Umbilical cord (tissue), 2 donors: ENCODE measurements around the gene ARHGEF40. TPM values are rescaled to one million over a fixed set of nuclear protein-coding genes. Genes with fewer than 3 reads are reported as not detected.
A peak's percentile ranks its signal among the peaks of the same experiment; 100 is the strongest.

Experiments used
- DNase-seq: peaks from one replicate; pipeline ENCODE4 v3.0.0-alpha.2; 2015; ENCODE audit warnings: low spot score
- total RNA-seq: library from RNA; depleted of rRNA; stranded (reverse); fragments of >200 nt; gene quantifications from one replicate; pipeline ENCODE4 v1.2.3, GENCODE V29; 2014; ENCODE audit warnings: low replicate concordance; ENCODE audit not compliant: insufficient read depth

The ARHGEF40 gene
- total RNA-seq, 1 donor from 2014 or later, result 63.8 TPM

DNA sequence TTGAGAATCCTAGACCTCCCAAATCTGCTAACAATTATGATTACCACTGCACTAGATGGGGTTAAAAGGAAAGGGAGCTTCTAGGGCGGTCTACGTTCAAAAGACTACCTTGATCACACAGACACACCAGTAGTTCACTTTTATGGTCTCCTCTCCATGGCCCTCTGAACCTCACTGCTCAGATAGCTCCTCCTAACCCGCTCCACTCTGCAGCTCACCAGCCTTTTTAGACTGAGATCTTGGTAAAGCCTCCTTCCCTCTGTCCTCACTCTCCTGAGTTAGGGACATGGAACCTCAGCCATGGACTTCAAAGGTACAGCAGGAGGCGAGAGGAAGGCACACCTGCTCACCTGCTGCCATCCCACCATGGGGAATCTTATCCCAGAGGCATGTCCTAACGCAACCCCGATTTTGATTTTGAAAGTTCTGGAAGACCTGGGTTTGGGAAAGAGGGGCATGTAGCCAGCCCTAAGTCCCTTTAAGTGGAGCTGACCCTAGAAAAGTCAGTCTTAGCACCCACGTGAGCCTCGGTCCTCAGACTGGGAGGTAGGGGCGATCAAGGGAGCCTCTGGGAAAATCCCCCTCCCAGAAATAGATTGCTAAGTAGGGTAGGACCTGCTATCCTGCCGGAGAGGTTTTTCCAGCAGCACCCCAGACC is 27.0 kb downstream of the ARHGEF40 start:
- no peak for DNase-seq

- no peak for DNase-seq
Observed at GRCh38 chr14:21097636-21098075, 27.6 kb downstream of the ARHGEF40 start.

DNA sequence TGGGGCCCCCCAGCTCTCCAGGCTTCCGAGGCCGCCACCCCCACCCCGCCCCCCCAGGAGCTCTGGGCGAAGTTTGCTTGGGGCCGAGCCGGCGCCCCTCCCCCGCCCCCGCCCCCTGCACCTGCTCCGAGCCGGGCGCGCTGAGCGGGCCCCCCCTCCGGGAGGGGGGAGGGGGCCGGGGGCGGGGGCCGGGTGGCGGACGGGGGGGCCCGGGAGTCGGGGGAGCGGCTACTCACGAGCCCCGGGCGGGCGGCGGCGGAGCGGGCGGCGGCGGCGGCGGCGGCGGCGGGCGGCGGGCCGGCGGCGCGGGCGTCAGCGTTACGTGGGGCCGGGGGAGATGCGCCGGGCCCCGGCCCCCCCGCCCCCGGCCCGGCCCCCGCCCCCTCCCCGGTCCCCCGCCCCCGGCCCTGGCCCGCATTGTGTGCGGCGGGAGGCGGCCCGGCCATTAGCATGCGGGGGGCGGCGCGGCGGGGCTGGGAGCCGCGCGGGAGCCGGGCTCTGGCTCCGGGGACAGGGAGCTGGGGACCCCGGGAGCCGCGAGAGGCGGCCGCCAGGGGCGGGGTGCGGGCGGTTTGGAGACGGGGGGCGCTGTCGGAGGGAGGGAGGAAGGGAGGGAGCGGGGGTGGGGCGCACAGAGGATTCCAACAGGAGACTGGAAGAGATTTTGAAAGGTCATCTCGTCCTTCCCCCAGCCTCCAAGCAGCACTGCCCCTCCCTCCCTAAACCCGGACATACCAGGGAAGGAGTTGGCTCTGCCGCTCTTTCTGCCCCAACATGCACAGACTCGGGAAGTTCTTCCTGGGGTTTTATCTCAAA is 28.2 kb downstream of the ARHGEF40 start, which contains the start of gene ZNF219:
TSS of gene ZNF219 (minus strand) at position 580 of the 816 bp plus-strand sequence. CDS start 5,064 bp downstream, outside the sequence.
- DNase-seq, result peak; percentile 90

DNA sequence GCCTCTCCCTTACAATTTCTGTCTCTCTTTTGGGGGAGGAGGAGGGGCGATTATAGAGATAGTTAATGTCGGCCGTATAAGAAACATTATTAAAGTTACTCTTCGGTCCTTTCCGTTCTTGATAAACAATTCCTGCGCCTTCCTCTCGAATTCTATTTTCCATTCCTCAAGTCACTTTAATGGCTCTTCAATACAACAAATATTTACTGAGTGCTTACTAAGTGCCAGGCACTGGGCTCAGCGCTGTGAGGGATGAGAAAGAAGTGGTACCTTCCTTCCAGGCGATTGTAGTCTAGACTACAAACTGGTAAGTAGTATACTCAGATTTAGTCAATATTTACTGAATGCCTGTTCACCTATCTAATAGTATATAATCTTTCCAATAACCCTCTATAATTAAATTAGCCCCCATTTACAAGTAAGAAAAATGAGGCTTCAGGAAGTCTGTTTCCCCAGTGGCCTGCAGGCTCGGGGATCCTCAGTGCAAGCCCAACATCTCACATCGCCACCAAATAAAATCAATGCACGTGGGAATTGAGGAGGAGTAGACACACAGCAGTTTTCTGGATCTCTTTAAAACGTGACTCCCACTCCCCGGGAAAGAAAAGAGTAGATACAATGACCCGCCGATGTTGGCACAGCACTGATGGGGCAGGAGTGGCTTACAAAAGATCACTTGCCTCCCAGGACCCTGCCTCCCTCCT is 28.9 kb downstream of the ARHGEF40 start:
- no peak for DNase-seq

GRCh38 chr14:21099596-21099985 is 29.5 kb downstream of the ARHGEF40 start:
- no peak for DNase-seq

DNA sequence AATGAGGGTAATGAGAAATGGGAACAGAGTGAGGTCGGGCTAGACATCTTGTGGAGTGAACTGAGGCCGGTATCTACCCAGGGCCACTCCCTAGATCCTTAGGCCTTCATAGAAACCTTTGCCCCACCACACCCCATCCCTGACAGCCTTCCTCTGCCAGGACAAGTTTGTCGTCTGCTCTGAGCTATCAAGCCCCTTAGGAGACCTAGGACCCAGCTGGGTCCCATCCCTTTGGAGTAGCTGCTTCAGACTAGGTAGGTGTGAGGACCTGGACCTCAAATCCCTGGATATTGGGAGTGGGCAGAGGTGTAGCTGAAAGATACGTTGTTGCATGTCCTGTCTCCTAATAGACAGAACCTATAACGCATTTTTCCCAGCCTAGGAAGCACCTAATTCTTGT is 30.8 kb downstream of the ARHGEF40 start, which contains the start of gene TMEM253:
TSS of gene TMEM253 (plus strand) at position 136 of the 400 bp plus-strand sequence. CDS start 278 bp downstream, outside the sequence.
- DNase-seq, result no peak

DNA sequence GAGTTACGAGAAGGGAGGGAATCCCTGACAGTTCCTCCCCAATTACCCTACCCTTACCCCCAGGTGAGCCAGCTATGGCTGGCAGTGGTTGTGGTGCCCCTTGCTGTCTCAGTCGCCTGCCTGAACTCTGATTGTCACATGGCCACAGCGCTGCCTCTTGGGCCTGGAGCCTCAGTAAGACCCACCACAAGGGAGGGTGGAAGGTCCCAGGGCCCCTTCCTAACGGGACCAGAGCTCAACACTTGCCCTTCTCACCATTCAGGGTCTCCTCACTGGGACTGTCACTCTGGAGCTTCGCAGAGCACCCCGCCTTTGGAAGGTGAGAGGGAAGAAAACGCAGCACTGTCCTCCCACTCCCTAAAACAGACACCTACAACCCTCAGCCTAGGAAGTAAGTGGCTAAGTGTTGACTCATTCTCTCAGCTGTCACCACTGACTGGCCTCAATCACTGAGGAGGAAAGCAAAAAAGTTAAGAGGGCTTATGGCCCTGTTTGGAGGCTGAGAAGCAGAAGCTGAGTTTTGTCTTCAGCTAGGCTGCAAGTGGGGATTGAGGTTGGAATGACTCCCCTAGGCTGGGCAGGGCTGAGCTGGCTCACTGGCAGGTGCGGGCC is 31.8 kb downstream of the ARHGEF40 start:
- DNase-seq, result no peak

GRCh38 chr14:21102521-21103410 is 32.7 kb downstream of the ARHGEF40 start:
- DNase-seq, result no peak

- no peak for DNase-seq
Observed at GRCh38 chr14:21103411-21103709, 33.3 kb downstream of the ARHGEF40 start.

DNA sequence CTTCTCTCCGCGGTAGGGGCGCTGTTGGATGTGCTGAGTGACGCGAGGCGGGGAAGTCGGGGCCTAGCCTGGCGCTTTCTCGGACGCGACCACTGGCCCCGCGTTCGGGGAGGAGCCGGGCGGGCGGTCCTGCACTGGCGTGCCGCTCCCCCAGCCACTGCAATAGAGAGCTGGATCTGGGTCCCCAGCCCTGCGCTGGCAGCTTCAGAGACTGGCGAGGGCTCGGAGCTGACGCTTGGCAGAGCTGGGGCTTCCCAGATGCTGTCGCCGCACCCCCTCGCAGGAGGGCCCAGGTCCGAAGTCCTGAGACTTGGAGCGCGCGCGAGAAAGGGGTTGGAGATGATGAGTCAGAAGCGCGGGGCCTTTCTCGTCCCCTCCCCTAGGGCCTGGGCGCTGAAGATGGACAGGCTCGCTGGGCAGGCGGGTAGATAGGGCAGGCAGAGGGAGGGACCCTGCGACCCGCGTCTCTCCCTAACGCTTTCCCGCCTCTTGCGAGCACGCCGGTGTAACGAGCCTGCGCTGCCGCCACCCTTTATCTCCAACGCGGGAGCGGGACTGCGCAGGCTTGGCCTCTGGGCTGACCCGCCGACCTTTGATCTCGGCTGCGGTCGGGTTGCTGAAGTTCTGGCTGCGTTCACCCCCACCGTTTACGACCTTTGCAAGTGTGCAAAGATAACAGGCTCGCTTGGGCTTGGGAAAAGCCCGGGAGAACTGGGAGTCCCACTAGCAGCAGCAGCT is 33.8 kb downstream of the ARHGEF40 start:
- peak; percentile 99 for DNase-seq

DNA sequence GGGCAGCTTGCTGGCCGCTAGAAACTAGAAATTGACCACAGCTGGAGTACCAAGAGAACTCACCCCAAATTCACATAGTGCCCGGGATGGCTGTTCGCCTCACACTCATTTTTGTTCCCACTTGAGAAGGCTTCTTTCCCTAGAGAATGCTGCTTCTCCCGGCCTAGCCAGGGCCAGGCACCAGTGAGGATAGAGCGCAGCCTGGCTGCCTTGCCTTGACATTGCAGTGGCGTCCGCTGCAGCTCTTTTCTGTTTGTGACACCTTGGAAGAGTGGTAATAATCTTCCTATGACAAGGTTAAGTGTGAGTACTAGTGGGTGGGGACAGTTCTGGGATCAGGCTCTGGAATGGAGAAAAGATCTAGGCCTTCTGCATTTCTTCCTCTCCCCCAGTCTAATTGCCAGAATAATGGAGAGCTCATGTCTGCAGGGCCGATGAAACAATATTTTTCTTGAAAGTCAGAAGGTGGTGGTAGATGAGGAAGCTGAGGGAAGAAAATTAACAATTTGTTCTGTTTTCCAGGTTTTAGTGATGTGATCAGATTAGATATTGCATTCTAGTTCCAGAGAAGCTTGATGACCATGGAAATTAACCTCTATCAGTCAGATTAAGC is 34.5 kb downstream of the ARHGEF40 start:
- peak; percentile 88 for DNase-seq

DNA sequence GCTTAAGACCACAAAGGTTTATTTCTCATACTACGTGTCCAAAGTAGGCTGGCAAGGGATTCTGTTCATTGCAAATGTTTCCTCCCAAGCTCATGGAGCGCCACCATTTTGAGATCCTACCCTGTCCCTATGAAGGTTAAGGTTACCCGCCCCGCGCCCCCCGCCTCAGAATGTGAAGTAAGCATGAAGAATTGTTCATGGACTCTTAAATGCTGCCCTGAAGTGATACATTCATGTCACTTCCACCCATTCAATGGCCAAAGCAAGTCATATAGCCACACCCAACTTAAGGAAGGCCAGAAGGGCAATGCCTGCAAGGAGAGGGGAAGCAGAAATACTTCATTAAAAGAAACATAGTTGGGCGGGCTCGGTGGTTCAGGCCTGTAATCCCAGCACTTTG is 35.0 kb downstream of the ARHGEF40 start:
- DNase-seq, result no peak

- no peak for DNase-seq
Observed at GRCh38 chr14:21106176-21106497, 36.0 kb downstream of the ARHGEF40 start.

DNA sequence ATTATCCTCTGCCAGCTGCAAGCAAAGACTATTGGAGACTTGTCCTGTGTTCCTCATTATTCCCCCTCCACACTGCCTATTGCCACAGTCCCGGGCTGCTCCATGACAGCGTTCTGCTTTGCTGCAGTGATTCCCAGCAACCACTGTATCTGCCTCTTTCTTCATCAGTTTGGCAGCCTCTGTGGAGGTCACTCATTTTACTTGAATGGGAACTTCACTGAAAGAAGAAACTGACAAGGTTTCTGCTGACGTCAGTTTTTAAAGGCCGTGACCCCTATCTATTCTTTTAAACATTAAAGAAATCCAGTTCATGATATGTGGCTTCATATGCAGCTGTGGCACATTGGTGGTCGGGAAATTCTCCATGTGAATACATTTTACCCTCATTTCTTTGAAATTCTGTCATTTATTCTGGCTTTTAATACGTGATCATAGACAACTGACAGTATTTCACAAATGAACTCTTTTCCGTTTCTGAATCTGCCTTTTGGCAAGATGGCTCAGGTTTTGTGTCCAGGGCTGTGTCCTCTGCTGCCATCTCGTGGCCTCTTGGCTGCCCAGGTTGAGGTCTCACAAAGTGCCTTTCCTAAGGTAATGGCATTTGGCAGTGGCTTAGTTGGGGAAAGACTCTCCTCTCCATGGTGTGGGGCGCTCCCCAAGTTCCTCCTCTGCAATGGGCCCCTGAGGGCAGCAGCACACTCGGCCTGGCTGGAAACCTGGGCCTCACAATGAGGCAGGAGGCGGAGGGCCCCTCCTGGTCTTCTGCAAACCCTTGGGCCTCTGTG is 36.6 kb downstream of the ARHGEF40 start:
- peak; percentile 86 for DNase-seq

GRCh38 chr14:21107283-21107800 is 37.2 kb downstream of the ARHGEF40 start:
- no peak for DNase-seq

- no peak for DNase-seq
Observed at GRCh38 chr14:21108791-21109190, 38.7 kb downstream of the ARHGEF40 start.

DNA sequence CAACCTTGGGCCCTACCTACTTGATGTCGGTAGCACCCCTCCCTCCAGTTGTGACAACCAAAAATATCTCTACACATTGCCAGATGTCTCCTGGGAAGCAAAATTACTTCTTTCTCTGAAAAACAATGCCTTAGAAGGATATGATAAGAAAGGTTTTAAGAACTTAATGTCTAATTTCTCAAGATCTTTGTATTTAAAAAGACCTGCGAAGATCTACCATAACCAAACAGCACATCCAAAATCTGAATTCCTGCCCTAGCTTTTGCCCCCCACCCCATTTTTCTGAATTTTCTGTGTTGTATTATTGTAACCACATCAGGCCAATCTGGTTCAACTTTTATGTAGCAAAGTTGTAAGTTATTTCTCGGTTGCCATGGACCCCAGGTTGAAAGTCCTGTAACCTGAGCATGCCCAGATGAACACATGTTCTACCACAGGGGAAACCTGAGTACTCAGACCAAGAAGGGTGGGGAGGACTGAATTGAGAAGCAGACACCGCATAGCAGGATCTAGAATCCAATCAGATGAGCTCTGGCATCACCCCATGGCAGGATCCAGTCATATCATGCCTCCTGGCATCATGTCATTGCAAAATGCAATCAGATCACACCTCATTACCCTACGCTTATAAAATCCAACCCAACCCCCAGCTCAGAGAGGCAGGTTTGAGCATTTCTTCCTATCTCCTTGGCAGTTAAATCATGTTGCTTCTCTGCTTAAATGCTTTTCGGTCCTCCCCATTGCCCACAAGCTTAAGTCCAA is 39.5 kb downstream of the ARHGEF40 start:
- DNase-seq, result no peak

DNA sequence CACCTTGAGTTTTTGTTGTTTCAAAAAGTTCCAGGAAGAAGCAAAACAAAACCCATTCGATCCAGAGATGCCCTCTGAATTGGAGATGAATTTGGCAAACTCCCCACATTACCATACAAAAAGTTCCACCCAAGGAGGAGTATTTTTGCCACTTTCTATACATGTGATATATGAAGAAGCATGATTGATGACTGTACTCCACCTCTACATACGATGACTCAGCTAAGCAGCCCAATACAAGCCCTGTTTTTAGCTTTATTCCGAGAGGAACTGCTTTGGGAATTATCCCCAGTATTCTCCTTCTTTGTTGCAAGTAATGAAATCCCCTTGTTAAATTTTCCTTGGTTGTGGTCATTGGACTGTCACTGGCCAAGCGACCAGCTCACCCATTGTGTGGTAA is 42.2 kb downstream of the ARHGEF40 start:
- no peak for DNase-seq
